Keratinocyte (primary cell): Measurements from ENCODE around the gene CHST14. TPM values are rescaled to one million over a fixed set of nuclear protein-coding genes. Genes with fewer than 3 reads are reported as not detected.

ENCODE experiments used
- DNase-seq: peaks from one replicate; pipeline ENCODE4 v3.0.0-alpha.2; 2011; ENCODE audit warnings: low read depth, missing footprints, low spot score
- FAIRE-seq: peaks from 2 replicates; lab custom pipeline; 2011; peaks lifted over from hg19 to GRCh38; lab: Jason Lieb, UNC
- H2AFZ ChIP-seq: 2 replicates; pipeline ENCODE4 v1.6.0; 2012; ENCODE audit warnings: low read length, control low read depth, inconsistent platforms; ENCODE audit not compliant: control insufficient read depth
- H3K27ac ChIP-seq: 2 replicates; pipeline ENCODE4 v1.5.1; 2011; ENCODE audit warnings: low read length; ENCODE audit not compliant: control insufficient read depth, insufficient read depth
- H3K27me3 ChIP-seq: 3 replicates; pipeline ENCODE4 v1.6.0; 2011; ENCODE audit warnings: low read length; ENCODE audit not compliant: control insufficient read depth, insufficient read depth; ENCODE audit errors: extremely low read depth
- H3K36me3 ChIP-seq, 2 experiments: 2 replicates in 1 of 2; 3 replicates in 1 of 2; pipeline ENCODE4 v1.5.1; 2011; ENCODE audit warnings: low read length in 2 of 2, mild to moderate bottlenecking in 1 of 2; ENCODE audit not compliant: control insufficient read depth in 2 of 2, insufficient read depth in 2 of 2; ENCODE audit errors: extremely low read depth in 1 of 2
- H3K4me1 ChIP-seq: 3 replicates; pipeline ENCODE4 v1.5.1; 2011; ENCODE audit warnings: low read length; ENCODE audit not compliant: control insufficient read depth, insufficient read depth; ENCODE audit errors: extremely low read depth
- H3K4me2 ChIP-seq: 3 replicates; pipeline ENCODE4 v1.6.0; 2011; ENCODE audit warnings: low read depth, low read length; ENCODE audit not compliant: control insufficient read depth, insufficient read depth; ENCODE audit errors: extremely low read depth
- H3K4me3 ChIP-seq, 3 experiments: fragments of 200-600 bp in 1 of 3; sonication (generic) in 1 of 3; 2 replicates in 2 of 3; 3 replicates in 1 of 3; pipeline ENCODE4 v1.5.1; 2011 to 2016; ENCODE audit warnings: low read length in 3 of 3, mild to moderate bottlenecking in 3 of 3, control low read depth in 2 of 3, inconsistent platforms in 1 of 3, low read depth in 1 of 3, mixed read lengths in 1 of 3, mixed run types in 1 of 3, moderate library complexity in 1 of 3; ENCODE audit not compliant: control insufficient read depth in 2 of 3, insufficient read depth in 2 of 3; ENCODE audit errors: extremely low read depth in 1 of 3
- H3K79me2 ChIP-seq: 2 replicates; pipeline ENCODE4 v1.6.0; 2012; ENCODE audit warnings: low read length; ENCODE audit not compliant: control insufficient read depth, insufficient read depth
- H3K9ac ChIP-seq: 3 replicates; pipeline ENCODE4 v1.6.0; 2011; ENCODE audit warnings: low read length; ENCODE audit not compliant: control insufficient read depth, insufficient read depth; ENCODE audit errors: extremely low read depth
- H3K9me1 ChIP-seq: 3 replicates; pipeline ENCODE4 v1.6.0; 2011; ENCODE audit warnings: low read length; ENCODE audit not compliant: control insufficient read depth, insufficient read depth; ENCODE audit errors: extremely low read depth
- H3K9me3 ChIP-seq: 2 replicates; pipeline ENCODE4 v1.5.1; 2012; ENCODE audit warnings: low read depth, low read length; ENCODE audit not compliant: control insufficient read depth
- H4K20me1 ChIP-seq: 3 replicates; pipeline ENCODE4 v1.6.0; 2011; ENCODE audit warnings: low read length; ENCODE audit not compliant: control insufficient read depth, insufficient read depth; ENCODE audit errors: extremely low read depth
- EZH2 ChIP-seq: IDR thresholded peaks from one replicate; pipeline ENCODE4 v1.6.1; 2012; ENCODE audit warnings: inconsistent platforms, mild to moderate bottlenecking, low read length, moderate library complexity
- dilution Hi-C: fragments of 300-500 bp; cut with MboI; formaldehyde crosslinking; loops from one replicate; pipeline ENCODE4 v1.7.0; 2020; ENCODE audit warnings: low sequenced_read_pairs; ENCODE audit not compliant: extremely low pct_ligation_motif_present
- polyA plus RNA-seq, 5 experiments: library from polyadenylated mRNA; depleted of rRNA in 3 of 5; stranded (reverse) in 3 of 5; stranded (forward) in 1 of 5; unstranded in 1 of 5; fragments of >200 nt; gene quantifications; 1 replicate in 1 of 5; 2 replicates in 3 of 5; 3 replicates in 1 of 5; pipeline versions ENCODE4 v1.2.1 to v1.2.3, GENCODE V29; 2011 to 2012; ENCODE audit warnings: missing spikeins in 2 of 5, low read depth in 1 of 5, low replicate concordance in 1 of 5
- TF ChIP-seq, protein P1 (sequence below), 3 experiments: IDR thresholded peaks in 1 of 3; conservative IDR thresholded peaks in 1 of 3; optimal IDR thresholded peaks in 1 of 3; 2 replicates in 2 of 3; 3 replicates in 1 of 3; pipeline versions ENCODE3 to v1.5.1; 2011; ENCODE audit warnings: low read length in 3 of 3, mild to moderate bottlenecking in 3 of 3, moderate library complexity in 2 of 3, control low read depth in 1 of 3, inconsistent platforms in 1 of 3; ENCODE audit not compliant: insufficient read depth in 2 of 3; ENCODE audit errors: extremely low read depth in 1 of 3

The CHST14 gene
- polyA plus RNA-seq, 1 donor (not counting 4 experiments of a cell fraction or from before 2014, with no cell fraction given), result 1.5 TPM

GRCh38 chr15:40500568-40501330 is 30.0 kb downstream of the CHST14 start:
- H3K4me2 ChIP-seq, result peak overlapping the region; percentile 27
- peak overlapping the region; percentile 52 for H3K27ac ChIP-seq
- H3K27me3 ChIP-seq, result no peaks in the 10 kb centered on the region
- H3K4me1 ChIP-seq, result peaks cover 17% of the 10 kb centered on the region
- H2AFZ ChIP-seq, result no peak overlapping the region
- DNase-seq (no peak), FAIRE-seq (no peak)
- no peaks in the 10 kb centered on the region for H3K79me2 ChIP-seq
- no peaks in the 10 kb centered on the region for H4K20me1 ChIP-seq
- H3K9me3 ChIP-seq, result no peaks in the 10 kb centered on the region
- no peak for TF ChIP-seq EZH2
- TF ChIP-seq, protein P1, sequence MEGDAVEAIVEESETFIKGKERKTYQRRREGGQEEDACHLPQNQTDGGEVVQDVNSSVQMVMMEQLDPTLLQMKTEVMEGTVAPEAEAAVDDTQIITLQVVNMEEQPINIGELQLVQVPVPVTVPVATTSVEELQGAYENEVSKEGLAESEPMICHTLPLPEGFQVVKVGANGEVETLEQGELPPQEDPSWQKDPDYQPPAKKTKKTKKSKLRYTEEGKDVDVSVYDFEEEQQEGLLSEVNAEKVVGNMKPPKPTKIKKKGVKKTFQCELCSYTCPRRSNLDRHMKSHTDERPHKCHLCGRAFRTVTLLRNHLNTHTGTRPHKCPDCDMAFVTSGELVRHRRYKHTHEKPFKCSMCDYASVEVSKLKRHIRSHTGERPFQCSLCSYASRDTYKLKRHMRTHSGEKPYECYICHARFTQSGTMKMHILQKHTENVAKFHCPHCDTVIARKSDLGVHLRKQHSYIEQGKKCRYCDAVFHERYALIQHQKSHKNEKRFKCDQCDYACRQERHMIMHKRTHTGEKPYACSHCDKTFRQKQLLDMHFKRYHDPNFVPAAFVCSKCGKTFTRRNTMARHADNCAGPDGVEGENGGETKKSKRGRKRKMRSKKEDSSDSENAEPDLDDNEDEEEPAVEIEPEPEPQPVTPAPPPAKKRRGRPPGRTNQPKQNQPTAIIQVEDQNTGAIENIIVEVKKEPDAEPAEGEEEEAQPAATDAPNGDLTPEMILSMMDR (optimal IDR thresholded peaks at IDR 0.05 in 1 of 3, IDR thresholded peaks at IDR 0.05 in 1 of 3, conservative IDR thresholded peaks at IDR 0.05 in 1 of 3; ENCODE audit: extremely low read depth in 1 of 3, insufficient read depth in 2 of 3, low read length in 3 of 3), result no peak
- no peak overlapping the region for H3K4me3 ChIP-seq
- H3K9ac ChIP-seq, result no peak overlapping the region
- no peaks in the 10 kb centered on the region for H3K9me1 ChIP-seq
- dilution Hi-C loops, result no loop called here
- H3K36me3 ChIP-seq, result no peaks in the 10 kb centered on the region

GRCh38 chr15:40501487-40501886 is 30.7 kb downstream of the CHST14 start:
- dilution Hi-C loops, result no loop called here
- no peak overlapping the region for H2AFZ ChIP-seq

More at GRCh38 chr15:40501487-40501886, 30.7 kb downstream of the CHST14 start:
- Histone ChIP-seq H4K20me1 (no peaks in the 10 kb centered on the region), H3K36me3 (no peaks in the 10 kb centered on the region), H3K27me3 (no peaks in the 10 kb centered on the region), H3K4me3 (no peak overlapping the region), H3K9ac (no peak overlapping the region), H3K9me1 (no peaks in the 10 kb centered on the region), H3K4me2 (peak overlapping the region; percentile 27), H3K9me3 (no peaks in the 10 kb centered on the region), H3K4me1 (peaks cover 17% of the 10 kb centered on the region), H3K27ac (peak overlapping the region; percentile 52), H3K79me2 (no peaks in the 10 kb centered on the region)
- TF ChIP-seq, protein P1 (optimal IDR thresholded peaks at IDR 0.05 in 1 of 3, IDR thresholded peaks at IDR 0.05 in 1 of 3, conservative IDR thresholded peaks at IDR 0.05 in 1 of 3; ENCODE audit: extremely low read depth in 1 of 3, insufficient read depth in 2 of 3, low read length in 3 of 3), result no peak
- no peak for TF ChIP-seq EZH2
- DNase-seq (peak; percentile 28), FAIRE-seq (no peak)
